ENCODE data around the gene AGRN.
"Not testable (repeated sequence)": the region's sequence is repeated elsewhere in the genome, so short reads cannot be mapped to it uniquely, and the experiment has no call there.

AGRN gene

GRCh38 chr1:1065265-1065939 is 45.5 kb downstream of the AGRN start:
- no peak overlapping the region for H3K4me2 ChIP-seq
- H3K27ac ChIP-seq: no peak overlapping the region
- no peak overlapping the region for H2AFZ ChIP-seq (ENCODE audit: low read depth)
- no peak overlapping the region for H3K9ac ChIP-seq
- H3K4me1 ChIP-seq (ENCODE audit: low read depth, poor library complexity, severe bottlenecking): peaks cover 40% of the 10 kb centered on the region
- TF ChIP-seq, protein P1, sequence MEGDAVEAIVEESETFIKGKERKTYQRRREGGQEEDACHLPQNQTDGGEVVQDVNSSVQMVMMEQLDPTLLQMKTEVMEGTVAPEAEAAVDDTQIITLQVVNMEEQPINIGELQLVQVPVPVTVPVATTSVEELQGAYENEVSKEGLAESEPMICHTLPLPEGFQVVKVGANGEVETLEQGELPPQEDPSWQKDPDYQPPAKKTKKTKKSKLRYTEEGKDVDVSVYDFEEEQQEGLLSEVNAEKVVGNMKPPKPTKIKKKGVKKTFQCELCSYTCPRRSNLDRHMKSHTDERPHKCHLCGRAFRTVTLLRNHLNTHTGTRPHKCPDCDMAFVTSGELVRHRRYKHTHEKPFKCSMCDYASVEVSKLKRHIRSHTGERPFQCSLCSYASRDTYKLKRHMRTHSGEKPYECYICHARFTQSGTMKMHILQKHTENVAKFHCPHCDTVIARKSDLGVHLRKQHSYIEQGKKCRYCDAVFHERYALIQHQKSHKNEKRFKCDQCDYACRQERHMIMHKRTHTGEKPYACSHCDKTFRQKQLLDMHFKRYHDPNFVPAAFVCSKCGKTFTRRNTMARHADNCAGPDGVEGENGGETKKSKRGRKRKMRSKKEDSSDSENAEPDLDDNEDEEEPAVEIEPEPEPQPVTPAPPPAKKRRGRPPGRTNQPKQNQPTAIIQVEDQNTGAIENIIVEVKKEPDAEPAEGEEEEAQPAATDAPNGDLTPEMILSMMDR (conservative IDR thresholded peaks at IDR 0.05; ENCODE audit: low read depth, low read length): no peak
- H4K20me1 ChIP-seq (ENCODE audit: insufficient read depth): no peaks in the 10 kb centered on the region
- H3K27me3 ChIP-seq (ENCODE audit: insufficient read depth, low read depth): peaks cover 70% of the 10 kb centered on the region
- H3K4me3 ChIP-seq (IDR thresholded peaks at IDR 0.05; ENCODE audit: insufficient read depth, low read depth, low read length): no peak overlapping the region
- no peaks in the 10 kb centered on the region for H3K79me2 ChIP-seq (ENCODE audit: insufficient read depth, low read depth)
- H3K36me3 ChIP-seq (ENCODE audit: insufficient read depth): no peaks in the 10 kb centered on the region

- not testable (repeated sequence) for H3K79me2 ChIP-seq (ENCODE audit: insufficient read depth, low read depth); H4K20me1 ChIP-seq (ENCODE audit: insufficient read depth); H3K4me3 ChIP-seq (IDR thresholded peaks at IDR 0.05; ENCODE audit: insufficient read depth, low read depth, low read length); H3K27ac ChIP-seq; H3K36me3 ChIP-seq (ENCODE audit: insufficient read depth); H2AFZ ChIP-seq (ENCODE audit: low read depth); H3K4me2 ChIP-seq; H3K9ac ChIP-seq
- Histone ChIP-seq H3K4me1 (ENCODE audit: low read depth, poor library complexity, severe bottlenecking) (peaks cover 40% of the 10 kb centered on the region), H3K27me3 (ENCODE audit: insufficient read depth, low read depth) (peaks cover 70% of the 10 kb centered on the region)
These were observed 46.0 kb downstream of the AGRN start for GRCh38 chr1:1065940-1066304.

- no peak overlapping the region for H3K27ac ChIP-seq
- H2AFZ ChIP-seq (ENCODE audit: low read depth): no peak overlapping the region
- no peaks in the 10 kb centered on the region for H4K20me1 ChIP-seq (ENCODE audit: insufficient read depth)
- peaks cover 69% of the 10 kb centered on the region for H3K27me3 ChIP-seq (ENCODE audit: insufficient read depth, low read depth)
- no peak overlapping the region for H3K4me3 ChIP-seq (IDR thresholded peaks at IDR 0.05; ENCODE audit: insufficient read depth, low read depth, low read length)
- H3K9ac ChIP-seq: no peak overlapping the region
- no peaks in the 10 kb centered on the region for H3K36me3 ChIP-seq (ENCODE audit: insufficient read depth)
- H3K4me1 ChIP-seq (ENCODE audit: low read depth, poor library complexity, severe bottlenecking): peaks cover 37% of the 10 kb centered on the region
- H3K4me2 ChIP-seq: no peak overlapping the region
- H3K79me2 ChIP-seq (ENCODE audit: insufficient read depth, low read depth): no peaks in the 10 kb centered on the region
- TF ChIP-seq, protein P1 (conservative IDR thresholded peaks at IDR 0.05; ENCODE audit: low read depth, low read length): no peak
These were observed 46.7 kb downstream of the AGRN start for GRCh38 chr1:1066403-1067283.

- peaks cover 33% of the 10 kb centered on the region for H3K4me1 ChIP-seq (ENCODE audit: low read depth, poor library complexity, severe bottlenecking)
- no peak overlapping the region for H3K9ac ChIP-seq
These were observed 47.5 kb downstream of the AGRN start for GRCh38 chr1:1067284-1067859.

More at GRCh38 chr1:1067284-1067859, 47.5 kb downstream of the AGRN start:
- Histone ChIP-seq H3K27ac (no peak overlapping the region), H3K4me3 (IDR thresholded peaks at IDR 0.05; ENCODE audit: insufficient read depth, low read depth, low read length) (no peak overlapping the region), H2AFZ (ENCODE audit: low read depth) (no peak overlapping the region), H3K27me3 (ENCODE audit: insufficient read depth, low read depth) (peaks cover 68% of the 10 kb centered on the region), H3K36me3 (ENCODE audit: insufficient read depth) (no peaks in the 10 kb centered on the region), H4K20me1 (ENCODE audit: insufficient read depth) (no peaks in the 10 kb centered on the region), H3K79me2 (ENCODE audit: insufficient read depth, low read depth) (no peaks in the 10 kb centered on the region), H3K4me2 (no peak overlapping the region)
- TF ChIP-seq, protein P1 (conservative IDR thresholded peaks at IDR 0.05; ENCODE audit: low read depth, low read length): no peak
